Fibroblast of lung (primary cell): ENCODE measurements around the gene STRBP.

Source experiments
- CTCF ChIP-seq, 2 donors: IDR thresholded peaks in 1 of 2; conservative IDR thresholded peaks in 1 of 2; 1 replicate in 1 of 2; 2 replicates in 1 of 2; pipeline ENCODE4 v1.5.1; 2011 to 2012; ENCODE audit warnings: low read length in 2 of 2, control low read depth in 1 of 2, inconsistent platforms in 1 of 2, low read depth in 1 of 2, mild to moderate bottlenecking in 1 of 2
- EZH2 ChIP-seq: IDR thresholded peaks from 2 replicates; pipeline ENCODE4 v1.5.1; 2012; ENCODE audit warnings: low read length, control low read depth, mild to moderate bottlenecking; ENCODE audit errors: missing control alignments

DNA sequence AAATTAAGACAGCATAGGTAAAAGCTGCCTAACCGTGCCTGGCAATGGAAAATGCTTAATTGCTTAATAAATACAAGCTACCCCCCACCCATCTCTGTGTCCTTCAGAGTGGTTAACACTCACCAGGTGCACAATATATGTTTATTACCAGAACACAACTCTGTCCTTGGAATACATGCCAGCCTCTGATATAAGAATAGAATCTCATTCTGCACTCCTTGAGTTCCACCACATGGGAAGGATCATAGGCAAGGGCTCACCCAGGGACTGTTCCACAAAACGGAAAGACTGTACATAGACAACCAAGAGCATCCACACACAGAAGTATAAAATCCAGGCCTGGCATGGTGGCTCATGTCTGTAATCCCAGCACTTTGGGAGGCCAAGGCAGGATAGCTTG, 91.4 kb downstream of the STRBP start:
- TF ChIP-seq CTCF (conservative IDR thresholded peaks at IDR 0.05 in 1 of 2, IDR thresholded peaks at IDR 0.05 in 1 of 2; ENCODE audit: low read depth in 1 of 2, low read length in 2 of 2) (no peak), EZH2 (no peak)
